Adipocyte (in vitro differentiated cells): ENCODE data around the gene PTK7.

Experiments
- DNase-seq: peaks from one replicate; pipeline ENCODE4 v3.0.0-alpha.2; 2015; ENCODE audit warnings: low read depth
- H3K27me3 ChIP-seq: replicated peaks from 2 replicates; pipeline ENCODE4 v1.7.0; 2013; ENCODE audit warnings: mild to moderate bottlenecking, low read length, moderate library complexity; ENCODE audit not compliant: control insufficient read depth, insufficient read depth
- H3K36me3 ChIP-seq: 2 replicates; pipeline ENCODE4 v1.7.0; 2013; ENCODE audit warnings: low read length, mild to moderate bottlenecking, moderate library complexity; ENCODE audit not compliant: control insufficient read depth, insufficient read depth, severe bottlenecking
- H3K4me1 ChIP-seq: 2 replicates; pipeline ENCODE4 v1.7.0; 2013; ENCODE audit warnings: mild to moderate bottlenecking, low read length, moderate library complexity; ENCODE audit not compliant: control insufficient read depth, insufficient read depth
- H3K4me3 ChIP-seq: 2 replicates; pipeline ENCODE4 v1.7.0; 2013; ENCODE audit warnings: mild to moderate bottlenecking, low read length, moderate library complexity
- H3K9ac ChIP-seq: 2 replicates; pipeline ENCODE4 v1.7.0; 2013; ENCODE audit warnings: mild to moderate bottlenecking, low read length, moderate library complexity
- H3K9me3 ChIP-seq: 2 replicates; pipeline ENCODE4 v1.7.0; 2013; ENCODE audit warnings: mild to moderate bottlenecking, low read length, moderate library complexity; ENCODE audit not compliant: control insufficient read depth

The PTK7 gene

GRCh38 chr6:43055966-43056365 lies 20.1 kb upstream of the PTK7 start:
- H3K27me3 ChIP-seq: no peaks in the 10 kb centered on the region
- H3K36me3 ChIP-seq: peaks cover 26% of the 10 kb centered on the region

GRCh38 chr6:43058531-43058930 lies 17.6 kb upstream of the PTK7 start:
- Histone ChIP-seq H3K9ac (peak overlapping the region; percentile 97), H3K4me1 (peaks cover 24% of the 10 kb centered on the region), H3K36me3 (peaks cover 25% of the 10 kb centered on the region), H3K9me3 (no peaks in the 10 kb centered on the region), H3K27me3 (no peaks in the 10 kb centered on the region), H3K4me3 (peak overlapping the region; percentile 92)
- DNase-seq: no peak

More at GRCh38 chr6:43055966-43056365, 20.1 kb upstream of the PTK7 start:
- Histone ChIP-seq H3K4me3 (no peak overlapping the region), H3K9ac (no peak overlapping the region), H3K9me3 (no peaks in the 10 kb centered on the region), H3K4me1 (peaks cover 41% of the 10 kb centered on the region)
- DNase-seq: no peak

- no peaks in the 10 kb centered on the region for H3K9me3 ChIP-seq
- H3K9ac ChIP-seq: peak within 1 kb of the TSS; percentile 97
- peak within 1 kb of the TSS; percentile 92 for H3K4me3 ChIP-seq
- peak; percentile 100 for DNase-seq
- H3K4me1 ChIP-seq: peaks cover 19% of the 10 kb centered on the region
- peaks cover 23% of the 10 kb centered on the region for H3K36me3 ChIP-seq
- no peaks in the 10 kb centered on the region for H3K27me3 ChIP-seq
These were observed 16.7 kb upstream of the PTK7 start, which contains the start of the genes KLC4 and MRPL2 for GRCh38 chr6:43059168-43060033. Gene KLC4, plus strand, starts transcription at chr6:43059631. Its CDS starts 1,705 bp downstream, at chr6:43061336. Gene MRPL2, minus strand, starts transcription at chr6:43059434. Its CDS starts 53 bp downstream, at chr6:43059381.

- no peaks in the 10 kb centered on the region for H3K27me3 ChIP-seq
- H3K9ac ChIP-seq: peak overlapping the region; percentile 97
- H3K9me3 ChIP-seq: no peaks in the 10 kb centered on the region
- peak; percentile 9 for DNase-seq
- H3K4me1 ChIP-seq: peaks cover 19% of the 10 kb centered on the region
- H3K36me3 ChIP-seq: peaks cover 19% of the 10 kb centered on the region
- peak overlapping the region; percentile 92 for H3K4me3 ChIP-seq
These were observed 15.9 kb upstream of the PTK7 start for GRCh38 chr6:43060034-43060754.

- Histone ChIP-seq H3K9ac (peak overlapping the region; percentile 97), H3K36me3 (peaks cover 18% of the 10 kb centered on the region), H3K27me3 (no peaks in the 10 kb centered on the region), H3K4me1 (peaks cover 19% of the 10 kb centered on the region), H3K4me3 (peak overlapping the region; percentile 92), H3K9me3 (no peaks in the 10 kb centered on the region)
- no peak for DNase-seq
These were observed 15.1 kb upstream of the PTK7 start for GRCh38 chr6:43060755-43061633.

- Histone ChIP-seq H3K4me1 (peaks cover 19% of the 10 kb centered on the region), H3K4me3 (no peak overlapping the region), H3K9me3 (no peaks in the 10 kb centered on the region), H3K9ac (no peak overlapping the region), H3K27me3 (no peaks in the 10 kb centered on the region), H3K36me3 (peaks cover 22% of the 10 kb centered on the region)
- no peak for DNase-seq
These were observed 14.3 kb upstream of the PTK7 start for GRCh38 chr6:43061861-43062260.

- H3K27me3 ChIP-seq: no peaks in the 10 kb centered on the region
These were observed 13.3 kb upstream of the PTK7 start for GRCh38 chr6:43062818-43063217.

GRCh38 chr6:43070028-43070632 lies 6.0 kb upstream of the PTK7 start:
- Histone ChIP-seq H3K9me3 (no peaks in the 10 kb centered on the region), H3K4me1 (no peaks in the 10 kb centered on the region), H3K4me3 (no peak overlapping the region), H3K27me3 (no peaks in the 10 kb centered on the region), H3K9ac (no peak overlapping the region), H3K36me3 (peaks cover 24% of the 10 kb centered on the region)
- DNase-seq: peak; percentile 85

More at GRCh38 chr6:43062818-43063217, 13.3 kb upstream of the PTK7 start:
- H3K4me1 ChIP-seq: peaks cover 18% of the 10 kb centered on the region
- no peak overlapping the region for H3K9ac ChIP-seq
- H3K36me3 ChIP-seq: peaks cover 20% of the 10 kb centered on the region
- no peak overlapping the region for H3K4me3 ChIP-seq
- DNase-seq: no peak
- no peaks in the 10 kb centered on the region for H3K9me3 ChIP-seq

- DNase-seq: peak; percentile 73
- H3K36me3 ChIP-seq: peaks cover 9% of the 10 kb centered on the region
- H3K4me3 ChIP-seq: no peak overlapping the region
- no peaks in the 10 kb centered on the region for H3K9me3 ChIP-seq
- H3K4me1 ChIP-seq: peaks cover 12% of the 10 kb centered on the region
- no peak overlapping the region for H3K9ac ChIP-seq
- H3K27me3 ChIP-seq: no peaks in the 10 kb centered on the region
These were observed 1.1 kb upstream of the PTK7 start for GRCh38 chr6:43074847-43075669.
